NT2/D1 (cell line): Measurements from ENCODE around the gene ABT1.

ENCODE experiments used
- SUZ12 ChIP-seq: IDR thresholded peaks from 2 replicates; pipeline ENCODE4 v1.6.1; 2011; ENCODE audit not compliant: insufficient read length, insufficient read depth; ENCODE audit errors: extremely low read depth
- YY1 ChIP-seq: IDR thresholded peaks from 2 replicates; pipeline ENCODE4 v1.6.1; 2011; ENCODE audit not compliant: insufficient read length, insufficient read depth
- ZNF274 ChIP-seq: IDR thresholded peaks from 2 replicates; pipeline ENCODE4 v1.6.1; 2011; ENCODE audit warnings: mild to moderate bottlenecking, low read depth, low read length

- no peak for TF ChIP-seq YY1
- TF ChIP-seq SUZ12 = no peak
- TF ChIP-seq ZNF274 = no peak
Measured at GRCh38 chr6:26578279-26578678, 18.5 kb upstream of the ABT1 start.
